GM10248 (cell line): Measurements from ENCODE around the gene SPHK2.

Experiments used
- CTCF ChIA-PET: fragments of 300-600 bp; sonication (Branson Sonifier 250); formaldehyde crosslinking; extraction: SDS; loops from one replicate; lab custom pipeline; 2021; ENCODE audit warnings: antibody characterized with exemption; lab: Yijun Ruan, JAX
- POLR2A ChIA-PET: fragments of 350-650 bp; sonication (Branson Sonifier 250); formaldehyde crosslinking; extraction: SDS; loops from one replicate; lab custom pipeline; 2020; ENCODE audit warnings: antibody characterized with exemption; lab: Yijun Ruan, JAX
- DNase-seq: peaks from one replicate; pipeline ENCODE4 v3.0.0; 2012; ENCODE audit errors: extremely low spot score
- TF ChIP-seq, protein P1 (sequence below): IDR thresholded peaks from 2 replicates; pipeline ENCODE4 v1.5.1; 2012; ENCODE audit warnings: mild to moderate bottlenecking, low read depth; ENCODE audit errors: extremely low read depth, missing control alignments, control extremely low read depth

The SPHK2 gene

DNA sequence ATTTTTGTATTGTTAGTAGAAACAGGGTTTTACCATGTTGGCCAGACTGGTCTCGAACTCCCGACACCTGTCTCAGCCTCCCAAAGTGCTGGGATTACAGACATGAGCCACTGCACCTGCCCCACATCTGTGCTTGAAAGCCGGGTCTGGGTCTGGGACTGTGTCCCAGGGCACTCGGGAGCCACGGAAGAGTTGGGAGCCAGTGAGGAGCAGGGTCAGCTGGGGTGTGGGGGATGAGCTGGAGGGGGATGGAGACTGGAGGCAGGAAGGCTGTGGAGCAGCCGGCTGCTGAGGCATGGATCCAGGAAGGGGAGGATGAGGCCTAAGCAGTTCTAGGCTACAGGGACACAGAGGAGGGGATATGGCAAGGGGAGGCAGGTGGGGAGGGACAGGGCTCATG is 23.5 kb upstream of the SPHK2 start:
- ChIA-PET POLR2A (no interaction called here), CTCF (interaction anchor here (0.9 to 4.4 kb wide), 2 partner anchors 12 to 13 kb away, joined by 4 to 18 read pairs; no protein-coding TSS in a partner anchor)
- TF ChIP-seq, protein P1, sequence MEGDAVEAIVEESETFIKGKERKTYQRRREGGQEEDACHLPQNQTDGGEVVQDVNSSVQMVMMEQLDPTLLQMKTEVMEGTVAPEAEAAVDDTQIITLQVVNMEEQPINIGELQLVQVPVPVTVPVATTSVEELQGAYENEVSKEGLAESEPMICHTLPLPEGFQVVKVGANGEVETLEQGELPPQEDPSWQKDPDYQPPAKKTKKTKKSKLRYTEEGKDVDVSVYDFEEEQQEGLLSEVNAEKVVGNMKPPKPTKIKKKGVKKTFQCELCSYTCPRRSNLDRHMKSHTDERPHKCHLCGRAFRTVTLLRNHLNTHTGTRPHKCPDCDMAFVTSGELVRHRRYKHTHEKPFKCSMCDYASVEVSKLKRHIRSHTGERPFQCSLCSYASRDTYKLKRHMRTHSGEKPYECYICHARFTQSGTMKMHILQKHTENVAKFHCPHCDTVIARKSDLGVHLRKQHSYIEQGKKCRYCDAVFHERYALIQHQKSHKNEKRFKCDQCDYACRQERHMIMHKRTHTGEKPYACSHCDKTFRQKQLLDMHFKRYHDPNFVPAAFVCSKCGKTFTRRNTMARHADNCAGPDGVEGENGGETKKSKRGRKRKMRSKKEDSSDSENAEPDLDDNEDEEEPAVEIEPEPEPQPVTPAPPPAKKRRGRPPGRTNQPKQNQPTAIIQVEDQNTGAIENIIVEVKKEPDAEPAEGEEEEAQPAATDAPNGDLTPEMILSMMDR = no peak
- no peak for DNase-seq

DNA sequence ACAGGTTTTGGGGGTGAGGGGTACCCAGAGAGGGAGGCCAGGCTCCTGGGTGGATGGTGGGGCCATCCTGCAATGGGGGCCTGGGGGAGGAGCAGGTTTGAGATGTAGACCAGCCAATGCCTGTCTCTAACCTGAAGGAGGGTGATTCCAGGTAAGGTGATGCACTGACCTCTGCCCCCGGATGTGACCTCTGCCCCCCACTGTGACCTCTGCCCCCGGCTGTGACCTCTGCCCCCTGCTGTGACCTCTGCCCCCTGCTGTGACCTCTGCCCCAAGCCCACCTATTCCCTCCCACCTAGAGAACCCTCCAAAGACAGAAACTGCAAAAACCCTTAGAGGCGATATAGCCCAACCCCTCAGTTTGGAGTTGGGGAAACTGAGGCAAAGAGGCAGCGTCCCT is 23.1 kb upstream of the SPHK2 start:
- CTCF ChIA-PET = interaction anchor here (4.4 kb wide), 1 partner anchor 12 kb away, joined by 18 read pairs; no protein-coding TSS in a partner anchor
- TF ChIP-seq, protein P1 = no peak
- no peak for DNase-seq
- POLR2A ChIA-PET = interaction anchor here (1.1 kb wide), 1 partner anchor 23 kb away, joined by 3 read pairs; the partner anchor contains the start of genes RPL18 and SPHK2

GRCh38 chr19:48596679-48597465 is 22.4 kb upstream of the SPHK2 start:
- TF ChIP-seq, protein P1 = no peak
- ChIA-PET POLR2A (interaction anchor here (1.1 kb wide), 1 partner anchor 22 kb away, joined by 3 read pairs; the partner anchor contains the start of genes RPL18 and SPHK2), CTCF (interaction anchor here (0.9 kb wide), 1 partner anchor 7 kb away, joined by 3 read pairs; no protein-coding TSS in a partner anchor)
- DNase-seq = peak; percentile 68

DNA sequence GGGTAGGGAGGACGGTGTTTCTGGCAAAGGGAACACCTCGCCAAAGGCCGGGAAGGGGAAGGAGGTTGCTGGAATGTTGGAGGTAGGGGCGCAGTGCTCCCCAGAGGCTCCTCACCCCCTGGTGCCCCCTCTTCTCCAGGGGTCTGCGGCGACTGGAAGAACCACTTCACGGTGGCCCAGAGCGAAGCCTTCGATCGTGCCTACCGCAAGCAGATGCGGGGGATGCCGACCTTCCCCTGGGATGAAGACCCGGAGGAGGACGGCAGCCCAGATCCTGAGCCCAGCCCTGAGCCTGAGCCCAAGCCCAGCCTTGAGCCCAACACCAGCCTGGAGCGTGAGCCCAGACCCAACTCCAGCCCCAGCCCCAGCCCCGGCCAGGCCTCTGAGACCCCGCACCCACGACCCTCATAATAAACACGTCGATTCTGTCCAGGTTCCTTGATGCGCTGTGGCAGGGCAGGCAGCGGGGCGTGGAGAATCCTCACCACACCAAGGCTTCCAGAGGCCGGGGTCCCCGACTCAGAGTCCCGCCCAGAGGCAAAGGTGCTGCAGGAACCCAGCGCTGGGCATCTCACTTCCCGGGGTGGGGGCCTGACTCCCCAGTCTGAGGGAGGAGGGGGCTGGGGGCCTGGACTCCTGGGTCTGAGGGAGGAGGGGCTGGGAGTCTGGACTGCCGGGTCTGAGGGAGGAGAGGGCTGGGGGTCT is 20.2 kb upstream of the SPHK2 start:
- CTCF ChIA-PET = interaction anchor here (0.8 to 1.9 kb wide), 3 partner anchors 10 to 109 kb away, joined by 5 to 8 read pairs (median 6); no protein-coding TSS in a partner anchor
- TF ChIP-seq, protein P1 = no peak
- no peak for DNase-seq
- POLR2A ChIA-PET = no interaction called here

GRCh38 chr19:48600679-48601417 is 18.5 kb upstream of the SPHK2 start:
- ChIA-PET CTCF (interaction anchor here (1.2 to 4.7 kb wide), 3 partner anchors 12 to 111 kb away, joined by 3 to 24 read pairs (median 5); no protein-coding TSS in a partner anchor), POLR2A (no interaction called here)
- DNase-seq = no peak
- TF ChIP-seq, protein P1 = no peak

GRCh38 chr19:48603001-48603400 is 16.3 kb upstream of the SPHK2 start:
- ChIA-PET POLR2A (no interaction called here), CTCF (interaction anchor here (4.7 kb wide), 1 partner anchor 14 kb away, joined by 24 read pairs; no protein-coding TSS in a partner anchor)
- no peak for DNase-seq
- TF ChIP-seq, protein P1 = no peak
